HG03108 (cell line): ENCODE measurements around the gene THBS2.

Experiments used
- ATAC-seq: cut with Tn5 transposase; IDR thresholded peaks from one replicate; pipeline ENCODE4 v1.9.1; 2021; ENCODE audit warnings: moderate library complexity; ENCODE audit not compliant: unreplicated experiment

Gene THBS2

GRCh38 chr6:169251371-169251802 is 2.3 kb downstream of the THBS2 start:
- no peak for ATAC-seq

DNA sequence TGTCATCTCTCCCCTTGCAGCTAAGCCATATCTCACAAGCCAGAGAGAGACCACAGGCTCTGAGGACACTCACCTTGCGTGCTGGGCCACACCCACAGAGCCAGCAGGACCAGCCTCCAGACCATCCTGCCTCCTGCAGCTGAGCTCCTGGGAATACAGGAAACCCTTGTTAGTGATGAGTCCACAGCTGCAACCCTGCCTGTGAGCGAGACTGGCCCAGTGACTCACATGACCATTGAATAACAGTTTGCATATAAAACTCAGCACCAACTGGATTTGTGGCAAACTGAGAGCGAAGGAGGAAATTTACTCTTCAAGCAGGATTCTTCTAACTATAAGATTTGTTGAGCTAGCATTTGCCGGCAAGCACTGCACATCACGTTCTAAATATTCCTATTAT is 3.0 kb downstream of the THBS2 start:
- no peak for ATAC-seq

DNA sequence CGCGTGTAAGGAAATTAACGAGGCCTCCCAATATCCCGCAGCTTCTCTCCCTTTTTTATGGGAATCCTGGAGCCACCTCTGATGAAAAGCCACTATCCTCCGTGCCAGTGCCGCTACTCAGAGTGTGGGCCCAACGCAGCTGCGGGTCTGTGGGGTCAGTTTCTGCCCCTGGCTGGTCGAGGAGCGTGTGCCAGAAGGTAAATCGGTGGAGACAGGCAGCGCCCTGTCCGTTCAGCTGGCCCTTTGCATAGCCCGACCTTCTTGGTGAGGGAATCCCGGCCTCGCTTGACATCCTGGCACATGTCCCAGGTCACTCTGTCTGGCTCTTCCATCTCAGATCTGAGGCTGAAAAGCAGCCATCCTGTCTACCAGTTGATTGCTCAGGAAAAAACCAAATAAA is 4.6 kb downstream of the THBS2 start:
- no peak for ATAC-seq

- ATAC-seq: no peak
These were observed 5.1 kb downstream of the THBS2 start for GRCh38 chr6:169248521-169248971.

- no peak for ATAC-seq
These were observed 5.7 kb downstream of the THBS2 start for GRCh38 chr6:169247991-169248390.

DNA sequence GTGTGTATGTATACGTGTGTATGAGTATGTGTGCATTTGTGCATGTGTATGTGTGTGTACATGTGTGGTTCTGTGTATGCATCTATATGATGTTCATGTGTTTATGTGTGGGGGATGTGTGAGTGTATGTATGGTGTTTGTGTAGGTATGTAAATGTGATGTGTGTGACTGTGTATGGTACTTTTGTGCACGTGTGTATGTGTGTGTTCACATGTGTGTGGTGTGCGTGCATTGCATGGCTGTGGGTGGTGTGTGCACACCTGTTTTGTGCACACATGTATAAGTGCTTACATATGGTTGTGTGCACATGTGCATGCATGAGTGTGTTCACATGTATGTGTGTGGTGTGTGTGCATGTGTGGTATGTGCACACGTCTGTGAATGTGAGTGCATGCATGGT is 6.2 kb downstream of the THBS2 start:
- no peak for ATAC-seq

DNA sequence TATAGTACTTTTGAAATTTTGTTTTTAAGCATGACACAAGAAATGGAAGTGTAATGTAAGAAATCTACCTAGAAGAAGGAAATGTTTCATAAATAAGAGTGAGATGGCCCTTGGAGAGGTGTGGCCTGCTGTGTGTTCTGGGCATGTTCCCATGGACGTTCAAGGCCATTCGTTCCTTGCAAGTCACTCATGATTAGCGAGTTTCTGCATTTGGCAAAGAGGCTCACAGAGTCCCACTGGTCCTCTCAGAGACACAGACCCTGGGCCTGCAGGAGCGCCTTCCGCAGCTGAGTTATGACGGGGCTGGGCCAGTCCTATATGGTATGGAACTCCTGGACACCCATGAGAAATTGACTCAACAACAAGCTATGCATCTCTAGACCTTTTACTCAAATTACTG is 7.2 kb downstream of the THBS2 start:
- no peak for ATAC-seq

- no peak for ATAC-seq
These were observed 8.8 kb downstream of the THBS2 start for GRCh38 chr6:169244684-169245383.

- ATAC-seq: no peak
These were observed 10.0 kb downstream of the THBS2 start for GRCh38 chr6:169243661-169244060.

GRCh38 chr6:169243186-169243585 is 10.5 kb downstream of the THBS2 start:
- ATAC-seq: no peak

- no peak for ATAC-seq
These were observed 11.8 kb downstream of the THBS2 start for GRCh38 chr6:169241688-169242350.

DNA sequence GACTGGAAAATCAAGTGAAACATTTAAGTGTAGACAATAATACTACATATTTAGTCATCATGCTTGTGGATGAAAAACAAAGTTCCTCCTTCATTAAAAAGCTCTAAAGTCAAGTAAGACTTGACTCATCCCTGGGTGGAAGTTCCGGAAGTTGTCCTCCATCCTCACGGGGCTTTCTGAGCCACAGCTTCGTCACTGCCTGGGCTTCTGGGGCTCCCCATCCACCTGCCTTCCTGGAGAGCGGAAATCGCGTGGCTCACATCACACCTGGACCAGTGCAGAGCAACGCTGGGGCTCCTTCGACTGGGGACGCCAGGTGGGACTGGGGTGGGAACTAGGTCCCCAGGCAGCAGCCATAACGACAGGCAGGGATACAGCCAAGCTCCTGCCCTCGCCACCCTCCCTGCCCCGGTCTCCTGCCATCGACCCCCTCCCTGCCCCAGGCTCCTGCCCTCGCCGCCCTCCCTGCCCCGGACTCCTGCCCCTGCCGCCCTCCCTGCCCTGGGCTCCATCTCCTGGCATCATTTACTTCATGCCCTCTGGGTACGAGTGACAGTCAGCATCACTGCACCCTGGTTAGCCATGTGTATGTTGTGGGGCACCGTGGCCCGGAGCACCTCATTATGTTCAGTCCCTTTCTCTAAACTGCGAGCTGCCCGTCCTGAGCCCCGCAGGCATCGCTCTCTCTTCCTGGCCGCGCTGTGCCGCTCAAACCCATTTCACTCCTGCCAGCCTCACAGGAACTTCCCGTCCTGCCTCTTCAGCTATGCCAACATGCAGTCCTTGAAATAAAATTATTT is 12.9 kb downstream of the THBS2 start:
- ATAC-seq: no peak

DNA sequence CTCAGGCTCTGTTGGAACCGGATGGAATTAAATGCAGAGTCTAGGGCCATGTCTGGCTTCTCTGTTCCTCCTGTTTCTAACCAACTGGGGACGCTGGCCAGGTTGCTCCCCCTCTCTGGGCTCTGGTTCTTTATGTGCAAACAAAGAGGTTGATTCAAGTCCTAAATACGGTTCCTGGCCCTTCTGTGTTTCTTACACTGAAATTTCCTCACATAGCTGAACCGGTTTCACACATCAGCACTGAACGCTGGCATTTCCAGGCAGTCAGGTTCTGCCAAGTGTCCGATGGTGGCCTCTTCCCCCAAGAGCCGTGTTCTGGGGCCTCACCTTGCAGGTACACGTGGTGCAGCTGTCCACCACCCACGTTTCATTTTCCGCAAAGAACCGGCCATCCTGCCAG is 13.5 kb downstream of the THBS2 start:
- ATAC-seq: no peak

DNA sequence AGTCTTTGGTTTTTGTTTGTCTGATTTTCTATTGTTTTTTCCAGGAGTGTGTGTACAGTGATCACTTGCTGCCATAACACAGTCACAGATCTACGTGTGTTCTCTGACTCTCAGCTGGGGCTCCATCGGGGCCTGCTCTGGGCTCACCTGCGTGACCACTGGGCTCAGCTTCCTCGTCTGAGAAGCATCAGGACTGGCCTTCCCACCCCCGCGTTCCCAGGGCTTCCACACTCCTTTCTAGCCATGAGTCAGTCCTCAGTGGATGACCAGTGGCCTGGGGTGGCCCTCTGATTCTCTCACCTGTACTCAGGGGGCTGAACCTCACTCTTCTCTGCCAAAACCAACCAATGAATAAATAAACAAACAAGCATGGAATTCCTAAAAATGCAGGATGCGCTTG is 14.5 kb downstream of the THBS2 start:
- ATAC-seq: no peak

GRCh38 chr6:169238766-169239165 is 14.9 kb downstream of the THBS2 start:
- no peak for ATAC-seq

- ATAC-seq: no peak
These were observed 16.0 kb downstream of the THBS2 start for GRCh38 chr6:169237496-169238134.

- ATAC-seq: no peak
These were observed 16.7 kb downstream of the THBS2 start for GRCh38 chr6:169236988-169237387.

DNA sequence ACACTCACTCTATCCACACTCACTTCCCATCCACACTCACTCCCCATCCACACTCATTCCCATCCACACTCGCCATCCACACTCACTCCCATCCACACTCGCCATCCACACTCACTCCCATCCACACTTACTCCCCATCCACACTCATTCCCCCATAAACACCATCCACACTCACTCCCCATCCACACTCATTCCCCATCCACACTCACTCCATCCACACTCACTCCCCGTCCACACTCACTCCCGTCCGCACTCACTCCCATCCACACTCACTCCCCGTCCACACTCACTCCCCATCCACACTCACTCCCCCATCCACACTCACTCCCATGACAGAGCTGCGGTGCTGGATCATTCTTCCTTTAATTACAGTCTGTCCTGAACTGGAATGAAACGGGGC is 17.1 kb downstream of the THBS2 start:
- ATAC-seq: no peak

DNA sequence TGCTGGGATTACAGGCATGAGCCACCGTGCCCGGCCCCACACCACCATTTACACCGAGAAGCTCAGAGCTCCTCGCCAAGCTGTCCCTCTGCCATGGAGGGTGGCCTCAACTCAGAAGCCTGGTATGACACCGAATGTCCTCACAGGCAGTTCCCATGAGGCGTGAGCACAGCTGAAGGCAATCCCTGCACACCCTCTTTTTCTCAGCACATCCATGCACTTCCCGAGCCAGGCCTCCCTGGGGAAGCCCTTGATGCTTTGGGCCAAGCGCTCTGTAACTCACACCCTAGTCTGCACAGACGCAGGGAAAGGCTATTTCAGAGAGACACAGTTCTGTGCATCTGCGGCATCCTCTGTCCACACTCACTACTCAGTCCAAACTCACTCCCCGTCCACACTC is 18.4 kb downstream of the THBS2 start:
- ATAC-seq: no peak

DNA sequence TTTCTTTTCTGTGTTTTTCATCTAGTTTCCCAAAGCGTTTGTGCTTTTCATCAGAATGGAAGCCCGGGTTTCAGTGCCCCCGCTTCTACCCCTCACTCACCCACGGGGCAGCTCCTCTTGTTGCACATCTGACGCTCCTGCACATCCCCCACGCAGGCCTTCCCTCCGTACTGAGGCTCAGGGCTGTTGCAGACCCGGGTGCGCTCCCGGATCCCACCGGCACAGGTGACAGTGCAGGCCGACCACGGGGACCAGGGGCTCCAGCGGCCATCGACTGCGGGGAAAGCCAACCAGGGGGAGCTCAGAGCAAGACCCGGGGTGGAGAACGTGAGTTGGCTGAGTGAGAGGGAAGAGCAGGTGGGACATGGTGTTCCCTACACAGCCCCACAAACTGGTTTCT is 19.0 kb downstream of the THBS2 start:
- ATAC-seq: no peak

DNA sequence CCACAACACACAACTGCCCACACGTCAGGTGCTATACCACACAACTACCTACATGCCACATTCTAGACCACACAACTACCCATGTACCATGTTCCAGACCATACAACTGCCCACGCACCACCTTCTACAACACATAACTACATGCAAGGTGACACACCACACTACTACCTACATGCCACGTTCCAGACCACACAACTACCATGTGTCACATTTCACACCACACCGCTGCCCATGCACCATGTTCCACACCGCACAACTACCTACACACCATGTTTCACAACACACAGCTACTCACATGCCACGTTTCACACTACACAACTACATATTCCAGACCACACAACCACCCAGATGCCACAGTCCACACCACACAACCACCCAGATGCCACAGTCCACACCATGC is 19.8 kb downstream of the THBS2 start:
- ATAC-seq: no peak
